GM19328 (cell line): Measurements from ENCODE around the gene SEC31A.

Experiments used
- ATAC-seq: cut with Tn5 transposase; IDR thresholded peaks from one replicate; pipeline ENCODE4 v1.9.1; 2021; ENCODE audit warnings: mild to moderate bottlenecking, moderate library complexity; ENCODE audit not compliant: unreplicated experiment

Gene SEC31A

GRCh38 chr4:82798168-82799005 is 92.6 kb downstream of the SEC31A start, which contains the start of gene SCD5:
SCD5 (minus strand) TSS chr4:82798796; CDS start chr4:82798537, 259 bp downstream.
- ATAC-seq = peak; percentile 94

- ATAC-seq = no peak
Observed at GRCh38 chr4:82797405-82798111, 93.4 kb downstream of the SEC31A start.

- no peak for ATAC-seq
Observed at GRCh38 chr4:82797040-82797404, 93.9 kb downstream of the SEC31A start.

GRCh38 chr4:82792912-82793649 is 97.9 kb downstream of the SEC31A start:
- no peak for ATAC-seq

- no peak for ATAC-seq
Observed at GRCh38 chr4:82791179-82791578, 99.8 kb downstream of the SEC31A start.

GRCh38 chr4:82790060-82790660 is 100.8 kb downstream of the SEC31A start:
- no peak for ATAC-seq

- no peak for ATAC-seq
Observed at GRCh38 chr4:82789025-82789776, 101.8 kb downstream of the SEC31A start.

- ATAC-seq = no peak
Observed at GRCh38 chr4:82787342-82787741, 103.6 kb downstream of the SEC31A start.

- no peak for ATAC-seq
Observed at GRCh38 chr4:82786828-82787227, 104.1 kb downstream of the SEC31A start.

GRCh38 chr4:82785611-82786400 is 105.1 kb downstream of the SEC31A start:
- no peak for ATAC-seq

GRCh38 chr4:82784681-82785610 is 106.0 kb downstream of the SEC31A start:
- ATAC-seq = no peak

GRCh38 chr4:82782626-82783345 is 108.2 kb downstream of the SEC31A start:
- ATAC-seq = no peak

- no peak for ATAC-seq
Observed at GRCh38 chr4:82780752-82781231, 110.2 kb downstream of the SEC31A start.

- ATAC-seq = no peak
Observed at GRCh38 chr4:82780170-82780751, 110.7 kb downstream of the SEC31A start.

GRCh38 chr4:82779032-82779431 is 111.9 kb downstream of the SEC31A start:
- no peak for ATAC-seq

GRCh38 chr4:82777857-82778525 is 113.0 kb downstream of the SEC31A start:
- ATAC-seq = no peak
